ENCODE data around the gene HMGCL.

DNA sequence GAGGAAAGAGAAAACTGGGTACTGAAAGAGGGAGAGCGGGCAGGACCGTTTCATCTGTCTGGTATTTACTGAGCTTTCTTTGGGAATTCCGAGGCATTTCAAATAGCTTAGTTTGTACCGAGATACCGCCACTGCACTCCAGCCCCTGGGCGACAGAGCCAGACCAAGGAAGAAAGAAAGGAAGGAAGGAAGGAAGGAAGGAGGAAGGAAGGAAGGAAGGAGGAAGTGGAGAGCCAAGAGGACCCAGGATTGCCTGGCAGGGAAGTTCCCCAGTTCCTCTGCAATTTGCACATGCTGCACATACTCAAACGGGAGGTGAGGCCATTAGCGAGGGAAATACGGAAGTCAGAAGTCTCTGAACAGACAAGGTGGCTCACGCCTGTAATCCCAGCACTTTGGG, 43.8 kb upstream of the HMGCL start:
- TF ChIP-seq, protein P1, sequence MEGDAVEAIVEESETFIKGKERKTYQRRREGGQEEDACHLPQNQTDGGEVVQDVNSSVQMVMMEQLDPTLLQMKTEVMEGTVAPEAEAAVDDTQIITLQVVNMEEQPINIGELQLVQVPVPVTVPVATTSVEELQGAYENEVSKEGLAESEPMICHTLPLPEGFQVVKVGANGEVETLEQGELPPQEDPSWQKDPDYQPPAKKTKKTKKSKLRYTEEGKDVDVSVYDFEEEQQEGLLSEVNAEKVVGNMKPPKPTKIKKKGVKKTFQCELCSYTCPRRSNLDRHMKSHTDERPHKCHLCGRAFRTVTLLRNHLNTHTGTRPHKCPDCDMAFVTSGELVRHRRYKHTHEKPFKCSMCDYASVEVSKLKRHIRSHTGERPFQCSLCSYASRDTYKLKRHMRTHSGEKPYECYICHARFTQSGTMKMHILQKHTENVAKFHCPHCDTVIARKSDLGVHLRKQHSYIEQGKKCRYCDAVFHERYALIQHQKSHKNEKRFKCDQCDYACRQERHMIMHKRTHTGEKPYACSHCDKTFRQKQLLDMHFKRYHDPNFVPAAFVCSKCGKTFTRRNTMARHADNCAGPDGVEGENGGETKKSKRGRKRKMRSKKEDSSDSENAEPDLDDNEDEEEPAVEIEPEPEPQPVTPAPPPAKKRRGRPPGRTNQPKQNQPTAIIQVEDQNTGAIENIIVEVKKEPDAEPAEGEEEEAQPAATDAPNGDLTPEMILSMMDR (conservative IDR thresholded peaks at IDR 0.05 in 1 of 2, IDR thresholded peaks at IDR 0.05 in 1 of 2; ENCODE audit: extremely low read depth in 1 of 2, insufficient read depth in 1 of 2, low read depth in 1 of 2, low read length in 2 of 2): no peak
- no peak for TF ChIP-seq EZH2 (IDR thresholded peaks at IDR 0.05; ENCODE audit: borderline replicate concordance, low read length)

Data from mammary epithelial cell (primary cell).